Measurements from ENCODE around the gene TRIO.

The TRIO gene

GRCh38 chr5:14467251-14467650 is 324.1 kb downstream of the TRIO start:
- Histone ChIP-seq H3K36me3 (ENCODE audit: control insufficient read depth, low read length) (peaks cover 29% of the 10 kb centered on the region), H3K9me3 (ENCODE audit: control insufficient read depth, insufficient read depth, low read length) (no peaks in the 10 kb centered on the region), H3K27me3 (ENCODE audit: control insufficient read depth, low read length) (no peaks in the 10 kb centered on the region), H3F3A (ENCODE audit: control insufficient read depth, insufficient read depth) (no peaks in the 10 kb centered on the region), H4K20me1 (ENCODE audit: control insufficient read depth, insufficient read depth, low read depth, low read length) (no peaks in the 10 kb centered on the region), H3K79me2 (ENCODE audit: control insufficient read depth, low read length) (no peaks in the 10 kb centered on the region), H3K27ac (ENCODE audit: low read depth, low read length) (no peak overlapping the region), H3K4me3 (ENCODE audit: low read length) (no peak overlapping the region), H3K9me2 (replicated peaks; ENCODE audit: control insufficient read depth, low read length) (no peaks in the 10 kb centered on the region), H3K4me2 (ENCODE audit: low read length) (no peak overlapping the region), H3K4me1 (ENCODE audit: control insufficient read depth, low read length) (no peaks in the 10 kb centered on the region)
- TF ChIP-seq, protein P1, sequence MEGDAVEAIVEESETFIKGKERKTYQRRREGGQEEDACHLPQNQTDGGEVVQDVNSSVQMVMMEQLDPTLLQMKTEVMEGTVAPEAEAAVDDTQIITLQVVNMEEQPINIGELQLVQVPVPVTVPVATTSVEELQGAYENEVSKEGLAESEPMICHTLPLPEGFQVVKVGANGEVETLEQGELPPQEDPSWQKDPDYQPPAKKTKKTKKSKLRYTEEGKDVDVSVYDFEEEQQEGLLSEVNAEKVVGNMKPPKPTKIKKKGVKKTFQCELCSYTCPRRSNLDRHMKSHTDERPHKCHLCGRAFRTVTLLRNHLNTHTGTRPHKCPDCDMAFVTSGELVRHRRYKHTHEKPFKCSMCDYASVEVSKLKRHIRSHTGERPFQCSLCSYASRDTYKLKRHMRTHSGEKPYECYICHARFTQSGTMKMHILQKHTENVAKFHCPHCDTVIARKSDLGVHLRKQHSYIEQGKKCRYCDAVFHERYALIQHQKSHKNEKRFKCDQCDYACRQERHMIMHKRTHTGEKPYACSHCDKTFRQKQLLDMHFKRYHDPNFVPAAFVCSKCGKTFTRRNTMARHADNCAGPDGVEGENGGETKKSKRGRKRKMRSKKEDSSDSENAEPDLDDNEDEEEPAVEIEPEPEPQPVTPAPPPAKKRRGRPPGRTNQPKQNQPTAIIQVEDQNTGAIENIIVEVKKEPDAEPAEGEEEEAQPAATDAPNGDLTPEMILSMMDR (IDR thresholded peaks at IDR 0.05; ENCODE audit: low read depth, low read length, poor library complexity, severe bottlenecking): no peak
- no peak for TF ChIP-seq EZH2phosphoT487 (IDR thresholded peaks at IDR 0.05; ENCODE audit: borderline replicate concordance, low read length)

- Histone ChIP-seq H3K9me3 (ENCODE audit: control insufficient read depth, insufficient read depth, low read length) (no peaks in the 10 kb centered on the region), H3K27ac (ENCODE audit: low read depth, low read length) (no peak overlapping the region), H3F3A (ENCODE audit: control insufficient read depth, insufficient read depth) (no peaks in the 10 kb centered on the region), H3K36me3 (ENCODE audit: control insufficient read depth, low read length) (peaks cover 26% of the 10 kb centered on the region), H4K20me1 (ENCODE audit: control insufficient read depth, insufficient read depth, low read depth, low read length) (no peaks in the 10 kb centered on the region), H3K4me3 (ENCODE audit: low read length) (no peak overlapping the region), H3K4me2 (ENCODE audit: low read length) (no peak overlapping the region), H3K27me3 (ENCODE audit: control insufficient read depth, low read length) (no peaks in the 10 kb centered on the region), H3K4me1 (ENCODE audit: control insufficient read depth, low read length) (no peaks in the 10 kb centered on the region), H3K79me2 (ENCODE audit: control insufficient read depth, low read length) (no peaks in the 10 kb centered on the region), H3K9me2 (replicated peaks; ENCODE audit: control insufficient read depth, low read length) (no peaks in the 10 kb centered on the region)
- TF ChIP-seq, protein P1 (IDR thresholded peaks at IDR 0.05; ENCODE audit: low read depth, low read length, poor library complexity, severe bottlenecking): no peak
- no peak for TF ChIP-seq EZH2phosphoT487 (IDR thresholded peaks at IDR 0.05; ENCODE audit: borderline replicate concordance, low read length)
Measured at GRCh38 chr5:14467886-14468285, 324.7 kb downstream of the TRIO start.

DNA sequence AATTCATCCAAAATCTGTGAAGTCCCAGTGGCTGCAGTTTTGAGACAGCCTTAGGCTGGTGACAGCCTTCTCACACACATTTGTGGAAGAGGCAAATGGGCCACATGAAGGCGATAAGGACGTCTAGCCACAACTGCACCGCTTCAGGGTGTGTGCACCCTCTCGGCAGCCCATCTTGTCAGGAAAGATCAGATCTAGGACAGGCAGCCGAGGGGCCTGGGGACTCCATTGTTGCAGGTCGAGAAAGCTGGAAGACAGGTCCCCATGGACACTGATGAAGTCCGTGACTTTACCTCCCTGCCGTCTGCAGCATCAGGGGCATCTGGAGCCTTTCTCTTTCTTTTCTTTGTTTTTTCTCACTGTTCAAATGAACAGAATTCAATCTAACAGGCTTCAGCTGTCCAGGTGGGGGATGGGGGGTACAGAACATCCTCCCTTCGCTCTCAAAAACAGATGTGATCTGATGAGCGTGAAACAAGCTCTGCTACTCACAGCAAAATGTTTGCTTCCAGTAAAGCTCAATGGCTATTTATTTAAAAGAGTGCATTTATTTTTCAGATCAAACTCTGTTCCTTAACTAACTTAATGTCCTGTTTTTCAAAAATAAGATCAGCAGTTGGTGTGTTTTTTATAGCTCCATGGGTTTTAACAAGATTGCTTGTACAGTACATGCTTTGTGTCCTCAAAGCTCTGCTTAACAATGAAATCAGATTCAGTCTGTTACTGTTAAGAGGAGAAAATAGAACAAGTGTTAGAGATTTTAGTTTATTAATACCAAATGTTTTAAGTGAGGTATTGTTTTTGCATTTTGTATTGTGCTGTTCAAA is 326.6 kb downstream of the TRIO start:
- Histone ChIP-seq H3K27me3 (ENCODE audit: control insufficient read depth, low read length) (no peaks in the 10 kb centered on the region), H3K9me3 (ENCODE audit: control insufficient read depth, insufficient read depth, low read length) (no peaks in the 10 kb centered on the region), H3K9me2 (replicated peaks; ENCODE audit: control insufficient read depth, low read length) (no peaks in the 10 kb centered on the region), H3F3A (ENCODE audit: control insufficient read depth, insufficient read depth) (no peaks in the 10 kb centered on the region), H3K79me2 (ENCODE audit: control insufficient read depth, low read length) (no peaks in the 10 kb centered on the region), H3K4me2 (ENCODE audit: low read length) (no peak overlapping the region), H3K4me1 (ENCODE audit: control insufficient read depth, low read length) (no peaks in the 10 kb centered on the region), H3K27ac (ENCODE audit: low read depth, low read length) (no peak overlapping the region), H3K36me3 (ENCODE audit: control insufficient read depth, low read length) (peaks cover 26% of the 10 kb centered on the region), H4K20me1 (ENCODE audit: control insufficient read depth, insufficient read depth, low read depth, low read length) (no peaks in the 10 kb centered on the region), H3K4me3 (ENCODE audit: low read length) (no peak overlapping the region)
- TF ChIP-seq, protein P1 (IDR thresholded peaks at IDR 0.05; ENCODE audit: low read depth, low read length, poor library complexity, severe bottlenecking): no peak
- no peak for TF ChIP-seq EZH2phosphoT487 (IDR thresholded peaks at IDR 0.05; ENCODE audit: borderline replicate concordance, low read length)
